HUES48 (cell line): Measurements from ENCODE around the gene GRB10.

ENCODE experiments used
- H3K27ac ChIP-seq: one replicate; pipeline ENCODE4 v1.7.0; 2013; ENCODE audit warnings: low read depth, low read length, inconsistent platforms
- H3K27me3 ChIP-seq: 2 replicates; pipeline ENCODE4 v1.6.1; 2013; ENCODE audit warnings: mild to moderate bottlenecking, low read length; ENCODE audit not compliant: control insufficient read depth, insufficient read depth
- H3K36me3 ChIP-seq: 2 replicates; pipeline ENCODE4 v1.6.1; 2013; ENCODE audit warnings: low read length; ENCODE audit not compliant: control insufficient read depth, insufficient read depth
- H3K4me1 ChIP-seq: 2 replicates; pipeline ENCODE4 v1.6.1; 2013; ENCODE audit warnings: mild to moderate bottlenecking, low read length; ENCODE audit not compliant: control insufficient read depth, insufficient read depth
- H3K4me3 ChIP-seq: 2 replicates; pipeline ENCODE4 v1.5.1; 2013; ENCODE audit warnings: mild to moderate bottlenecking, low read depth, low read length
- H3K9ac ChIP-seq: 2 replicates; pipeline ENCODE4 v1.6.1; 2013; ENCODE audit warnings: mild to moderate bottlenecking, low read depth, low read length, moderate library complexity
- H3K9me3 ChIP-seq: 2 replicates; pipeline ENCODE4 v1.6.1; 2013; ENCODE audit warnings: low read length; ENCODE audit not compliant: control insufficient read depth, insufficient read depth

GRB10 gene

DNA sequence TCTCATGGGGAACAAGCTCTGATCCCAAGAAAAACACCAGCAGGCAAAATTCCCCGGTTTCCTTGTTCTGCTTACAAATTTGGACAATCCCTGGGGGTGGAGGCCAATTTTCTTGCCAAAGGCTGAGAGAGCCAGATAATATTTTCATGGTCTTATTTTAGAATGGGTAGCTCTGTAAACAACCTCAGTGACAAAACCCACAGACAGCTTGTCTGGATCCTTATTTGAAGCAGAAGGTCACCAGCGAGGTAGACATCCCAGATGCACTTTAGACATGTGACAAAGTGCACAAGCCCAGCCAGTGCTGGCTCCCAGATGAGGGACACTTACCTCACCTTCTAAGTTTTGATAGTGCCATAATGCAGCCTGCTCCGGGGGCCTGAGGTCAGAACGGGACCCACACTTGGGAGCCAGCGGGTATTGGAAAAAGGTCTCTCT lies 114.9 kb downstream of the GRB10 start:
- no peak overlapping the region for H3K9ac ChIP-seq
- H3K36me3 ChIP-seq: peaks cover 50% of the 10 kb centered on the region

DNA sequence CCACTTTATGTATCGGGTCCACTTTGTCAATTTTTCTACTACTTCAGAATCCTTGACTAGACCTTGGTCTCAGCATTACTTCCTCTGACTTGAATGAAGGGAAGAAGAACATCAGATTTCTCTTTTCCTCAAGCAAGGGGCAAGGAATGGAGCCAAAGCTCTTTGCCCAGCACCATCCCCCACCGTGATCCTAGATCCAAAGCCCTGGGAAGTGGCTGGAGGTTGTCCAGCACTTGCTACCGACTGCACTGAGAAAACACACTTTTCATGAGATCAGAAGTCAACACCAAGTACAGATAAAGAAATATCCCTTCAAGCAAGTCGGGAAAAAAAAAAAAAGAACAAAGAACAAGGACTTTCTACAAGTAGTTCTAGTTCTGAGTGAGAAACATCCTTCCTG lies 115.4 kb downstream of the GRB10 start:
- Histone ChIP-seq H3K27ac (no peak overlapping the region), H3K4me3 (no peak overlapping the region), H3K9me3 (no peaks in the 10 kb centered on the region), H3K9ac (no peak overlapping the region), H3K4me1 (no peaks in the 10 kb centered on the region), H3K27me3 (no peaks in the 10 kb centered on the region), H3K36me3 (peaks cover 54% of the 10 kb centered on the region)

More for the DNA sequence above, 114.9 kb downstream of the GRB10 start:
- Histone ChIP-seq H3K4me1 (no peaks in the 10 kb centered on the region), H3K9me3 (no peaks in the 10 kb centered on the region), H3K27ac (no peak overlapping the region), H3K27me3 (no peaks in the 10 kb centered on the region), H3K4me3 (no peak overlapping the region)

DNA sequence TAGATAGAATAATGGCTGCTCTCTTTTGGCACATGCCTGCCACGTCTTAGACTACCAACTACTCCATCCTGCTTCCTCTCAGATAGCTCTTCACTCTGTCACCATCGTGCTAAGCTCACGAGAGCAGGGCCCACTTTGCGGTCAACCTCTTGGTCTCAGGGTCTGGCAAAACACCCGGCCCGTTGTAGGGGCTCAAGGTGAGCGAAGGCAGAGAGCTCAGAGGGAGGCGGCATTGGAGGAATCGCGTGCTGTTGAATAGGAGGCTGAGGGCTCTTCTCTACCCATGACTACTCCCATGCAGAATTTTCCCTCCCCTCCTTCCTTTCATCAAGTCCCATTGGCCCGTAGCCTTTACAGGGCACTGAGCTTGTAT lies 116.6 kb downstream of the GRB10 start:
- Histone ChIP-seq H3K4me1 (no peaks in the 10 kb centered on the region), H3K9me3 (no peaks in the 10 kb centered on the region), H3K27ac (no peak overlapping the region), H3K9ac (no peak overlapping the region), H3K27me3 (no peaks in the 10 kb centered on the region), H3K4me3 (no peak overlapping the region), H3K36me3 (peaks cover 62% of the 10 kb centered on the region)

DNA sequence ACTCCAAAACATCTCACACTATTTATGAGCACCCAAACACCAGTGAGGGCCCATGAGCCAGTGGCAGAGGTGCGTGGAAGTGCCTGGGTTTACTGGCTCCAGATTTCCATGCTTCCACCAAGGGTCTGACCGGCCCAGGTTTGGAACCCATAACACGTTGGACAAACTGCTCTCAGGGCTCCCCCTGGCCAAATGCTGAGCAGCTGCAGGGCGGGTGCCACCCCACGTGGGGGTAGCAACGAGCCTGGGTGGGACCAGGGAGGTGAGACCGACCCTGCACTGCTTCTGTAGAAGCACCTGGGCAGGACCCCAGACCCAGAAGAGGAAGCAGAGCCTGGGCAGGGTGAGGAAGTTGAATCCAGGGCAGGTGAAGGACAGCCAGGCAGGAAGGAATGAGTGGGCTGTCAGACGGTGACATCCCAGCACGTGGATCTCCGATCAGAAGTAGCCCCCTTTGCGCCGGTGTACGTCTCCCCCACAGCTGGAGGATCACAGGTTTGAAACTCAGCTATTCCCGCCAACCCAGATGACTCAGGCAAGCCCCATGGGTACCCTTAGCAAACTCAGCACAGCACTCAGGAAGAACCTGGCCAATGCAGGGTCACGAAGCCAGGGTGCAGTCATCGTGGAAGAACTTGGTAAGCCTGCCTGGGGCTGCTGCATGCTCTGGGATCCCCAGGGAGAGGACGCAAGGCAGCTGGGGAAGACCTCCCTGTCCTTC lies 117.1 kb downstream of the GRB10 start:
- H3K9ac ChIP-seq: no peak overlapping the region
- H3K27ac ChIP-seq: no peak overlapping the region
- H3K27me3 ChIP-seq: no peaks in the 10 kb centered on the region

DNA sequence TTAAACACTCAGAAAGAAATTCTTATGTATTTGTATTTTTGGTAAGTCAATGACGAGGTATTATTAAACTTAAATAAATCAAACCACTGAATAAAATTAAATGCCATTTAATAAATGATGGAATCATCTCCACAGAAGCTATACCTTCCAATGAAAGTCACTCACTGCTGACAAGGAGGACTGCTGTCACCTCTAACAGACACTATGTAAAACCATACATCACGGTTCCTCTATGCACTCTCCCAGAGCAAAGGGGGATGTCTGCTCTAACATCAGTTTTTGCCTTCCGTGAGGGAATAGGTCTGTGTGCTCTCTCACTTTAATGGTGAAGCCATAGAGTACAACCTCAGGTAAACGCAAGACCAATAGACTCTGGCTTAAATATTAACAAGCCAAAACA lies 117.8 kb downstream of the GRB10 start:
- no peaks in the 10 kb centered on the region for H3K27me3 ChIP-seq
- no peaks in the 10 kb centered on the region for H3K4me1 ChIP-seq
- no peak overlapping the region for H3K27ac ChIP-seq
- no peak overlapping the region for H3K9ac ChIP-seq
- H3K36me3 ChIP-seq: peaks cover 63% of the 10 kb centered on the region
- H3K9me3 ChIP-seq: no peaks in the 10 kb centered on the region
- no peak overlapping the region for H3K4me3 ChIP-seq

More for the DNA sequence above, 117.1 kb downstream of the GRB10 start:
- Histone ChIP-seq H3K36me3 (peaks cover 62% of the 10 kb centered on the region), H3K4me1 (no peaks in the 10 kb centered on the region), H3K9me3 (no peaks in the 10 kb centered on the region), H3K4me3 (no peak overlapping the region)

- H3K36me3 ChIP-seq: peaks cover 63% of the 10 kb centered on the region
- no peaks in the 10 kb centered on the region for H3K9me3 ChIP-seq
- no peak overlapping the region for H3K9ac ChIP-seq
- H3K27me3 ChIP-seq: no peaks in the 10 kb centered on the region
- H3K4me3 ChIP-seq: no peak overlapping the region
- H3K27ac ChIP-seq: no peak overlapping the region
- no peaks in the 10 kb centered on the region for H3K4me1 ChIP-seq
Observed at GRCh38 chr7:50664461-50664922, 118.2 kb downstream of the GRB10 start.

DNA sequence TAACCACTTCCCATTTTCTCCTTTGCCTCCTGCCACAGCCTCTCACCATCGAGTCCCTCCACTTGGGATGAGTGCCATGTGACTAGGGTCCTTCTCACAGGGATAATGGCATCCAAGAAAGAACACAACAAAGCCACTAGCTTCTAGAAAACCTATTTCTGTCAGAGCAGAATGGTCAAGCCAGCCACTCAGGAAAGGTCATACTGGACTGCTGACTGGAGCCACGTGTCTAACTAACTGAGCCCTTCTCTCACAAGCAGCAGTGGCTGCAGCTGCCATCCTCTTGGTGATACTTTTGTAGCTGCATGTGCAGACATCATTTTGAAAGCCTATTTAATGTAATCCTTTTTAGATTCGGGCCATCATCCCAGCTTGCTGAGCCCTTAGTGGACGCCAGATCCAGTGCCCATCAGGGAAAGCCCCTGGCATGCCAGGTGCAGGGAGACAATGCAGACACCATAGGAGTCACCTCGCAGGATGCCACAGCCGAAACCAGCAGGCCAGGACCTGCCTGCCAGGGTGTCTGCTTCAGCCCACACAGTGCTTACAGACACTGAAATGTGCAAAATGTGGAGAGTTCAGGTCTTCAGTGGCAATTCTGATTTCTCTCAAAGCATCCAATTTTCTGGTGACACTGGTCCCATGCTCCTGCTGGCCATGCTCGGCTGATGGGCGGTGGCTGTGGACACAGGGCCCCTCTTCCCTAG lies 119.1 kb downstream of the GRB10 start:
- no peaks in the 10 kb centered on the region for H3K4me1 ChIP-seq
- H3K36me3 ChIP-seq: peaks cover 53% of the 10 kb centered on the region

GRCh38 chr7:50662996-50663395 lies 119.7 kb downstream of the GRB10 start:
- H3K27ac ChIP-seq: no peak overlapping the region
- no peaks in the 10 kb centered on the region for H3K4me1 ChIP-seq
- no peak overlapping the region for H3K4me3 ChIP-seq
- no peaks in the 10 kb centered on the region for H3K27me3 ChIP-seq
- peaks cover 48% of the 10 kb centered on the region for H3K36me3 ChIP-seq
- H3K9me3 ChIP-seq: no peaks in the 10 kb centered on the region
- H3K9ac ChIP-seq: no peak overlapping the region

More for the DNA sequence above, 119.1 kb downstream of the GRB10 start:
- Histone ChIP-seq H3K27ac (no peak overlapping the region), H3K27me3 (no peaks in the 10 kb centered on the region), H3K9ac (no peak overlapping the region), H3K4me3 (no peak overlapping the region), H3K9me3 (no peaks in the 10 kb centered on the region)

DNA sequence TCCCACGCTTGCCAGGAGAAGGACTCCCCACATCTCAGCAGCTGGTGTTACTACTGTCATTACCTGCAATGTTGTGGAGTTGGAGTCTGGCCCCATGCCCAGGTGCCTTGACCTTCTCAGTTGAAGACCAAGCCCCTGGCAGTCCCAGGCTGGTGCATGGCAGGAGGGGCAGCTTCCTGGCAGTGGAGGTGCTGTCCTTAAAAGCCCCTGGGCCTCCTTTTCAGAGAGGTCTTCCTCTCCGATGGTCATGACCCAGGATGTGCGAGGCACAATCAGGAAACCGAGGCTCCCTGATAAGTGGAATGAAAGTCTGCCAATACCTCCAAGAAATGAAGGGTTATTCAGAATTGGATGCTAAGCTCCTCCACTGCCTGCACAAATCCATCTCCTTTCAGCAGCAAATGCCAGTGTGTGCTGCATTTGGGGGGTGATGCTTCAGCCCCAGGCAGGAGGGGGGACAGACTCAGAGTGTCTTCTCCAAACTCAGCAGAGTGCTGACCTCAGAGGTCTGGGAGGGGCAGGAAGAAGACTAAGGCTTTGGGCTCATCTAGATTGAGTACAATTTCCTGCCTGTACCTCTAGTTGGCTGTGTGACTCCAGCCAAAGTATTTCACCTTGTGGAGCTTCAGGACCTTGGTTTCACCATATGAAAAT lies 120.5 kb downstream of the GRB10 start:
- peaks cover 42% of the 10 kb centered on the region for H3K36me3 ChIP-seq

GRCh38 chr7:50661345-50662040 lies 121.2 kb downstream of the GRB10 start:
- H3K4me1 ChIP-seq: no peaks in the 10 kb centered on the region
- no peaks in the 10 kb centered on the region for H3K27me3 ChIP-seq
- no peaks in the 10 kb centered on the region for H3K9me3 ChIP-seq
- H3K27ac ChIP-seq: no peak overlapping the region
- H3K9ac ChIP-seq: no peak overlapping the region
- H3K36me3 ChIP-seq: peaks cover 41% of the 10 kb centered on the region
- no peak overlapping the region for H3K4me3 ChIP-seq

More for the DNA sequence above, 120.5 kb downstream of the GRB10 start:
- H3K4me3 ChIP-seq: no peak overlapping the region
- H3K4me1 ChIP-seq: no peaks in the 10 kb centered on the region
- no peaks in the 10 kb centered on the region for H3K27me3 ChIP-seq
- no peak overlapping the region for H3K27ac ChIP-seq
- H3K9ac ChIP-seq: no peak overlapping the region
- H3K9me3 ChIP-seq: no peaks in the 10 kb centered on the region
